NK-92 (cell line): ENCODE measurements around the gene ANXA10.
"Not testable (repeated sequence)": the region's sequence is repeated elsewhere in the genome, so short reads cannot be mapped to it uniquely, and the experiment has no call there.

Source experiments
- DNase-seq: peaks from one replicate; lab custom pipeline; 2025; ENCODE audit not compliant: unreplicated experiment; lab: John Stamatoyannopoulos, UW

ANXA10 gene

DNA sequence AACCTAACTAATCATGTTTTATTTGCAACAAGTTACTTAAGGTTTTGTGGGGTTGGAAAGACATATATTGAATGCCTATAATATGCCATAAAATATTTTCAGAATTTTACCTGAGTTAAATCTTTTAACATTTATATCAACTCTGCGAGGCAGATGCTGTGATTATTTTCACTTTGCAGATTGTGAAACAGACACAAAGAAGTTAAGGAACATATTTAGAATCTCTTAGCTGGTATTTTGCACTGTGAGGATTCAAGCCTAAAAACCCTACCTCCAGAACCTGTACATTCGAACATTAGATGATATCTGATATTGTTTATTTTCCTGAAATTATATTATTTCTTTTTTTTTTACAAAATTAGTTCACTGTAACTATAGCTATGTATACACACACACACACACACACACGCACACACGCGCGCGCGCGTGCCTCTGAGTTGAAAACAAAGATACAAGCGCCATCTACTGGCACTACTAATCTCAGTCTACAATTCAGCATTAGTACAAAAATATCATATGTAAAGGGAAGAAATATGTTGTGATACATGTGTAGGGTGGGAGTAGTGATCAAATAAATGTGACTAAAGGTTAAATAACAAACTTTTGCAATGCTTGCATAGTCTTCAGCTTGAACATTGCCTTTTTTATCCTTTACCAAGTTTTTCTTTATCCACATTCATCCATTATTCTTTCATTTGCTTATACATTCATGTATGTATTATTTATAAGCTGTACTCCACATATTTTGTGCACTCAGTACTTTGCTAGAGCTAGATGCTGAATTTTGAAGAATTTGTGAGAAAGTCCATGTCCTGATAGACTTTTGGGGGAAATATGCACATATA lies 61.5 kb downstream of the ANXA10 start:
- DNase-seq: no peak

DNA sequence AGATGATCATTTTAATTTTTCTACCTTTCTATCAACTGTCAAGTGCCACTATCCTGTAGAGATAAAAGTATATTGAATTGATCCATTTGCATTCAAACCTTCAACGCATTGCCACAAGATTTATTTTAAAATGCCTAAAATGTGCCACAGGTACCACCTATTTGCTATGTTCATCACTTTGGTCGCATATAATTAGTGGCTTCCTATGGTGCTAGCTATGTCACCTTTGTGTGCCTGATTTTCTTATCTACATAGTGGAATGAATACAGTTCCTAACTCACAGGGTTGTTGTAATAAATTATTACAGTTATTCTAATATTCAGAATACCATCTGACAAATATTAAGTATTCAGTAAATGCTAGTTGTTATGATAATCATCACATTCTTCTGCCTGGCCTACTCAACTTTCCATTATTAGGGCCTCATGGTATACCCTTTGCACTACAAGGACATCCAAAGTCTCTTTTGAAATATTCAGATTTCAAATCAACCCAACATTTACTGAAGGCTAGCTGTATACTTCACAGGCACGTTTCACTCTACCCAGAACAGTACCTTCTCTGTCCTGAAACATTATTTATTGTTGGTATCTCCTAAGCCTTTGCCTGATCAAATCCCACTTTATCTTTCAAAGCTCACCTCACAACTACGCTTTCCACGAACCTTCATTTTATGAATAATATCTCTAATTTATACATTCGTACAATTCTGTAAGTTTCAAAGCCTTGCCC lies 62.4 kb downstream of the ANXA10 start:
- no peak for DNase-seq

DNA sequence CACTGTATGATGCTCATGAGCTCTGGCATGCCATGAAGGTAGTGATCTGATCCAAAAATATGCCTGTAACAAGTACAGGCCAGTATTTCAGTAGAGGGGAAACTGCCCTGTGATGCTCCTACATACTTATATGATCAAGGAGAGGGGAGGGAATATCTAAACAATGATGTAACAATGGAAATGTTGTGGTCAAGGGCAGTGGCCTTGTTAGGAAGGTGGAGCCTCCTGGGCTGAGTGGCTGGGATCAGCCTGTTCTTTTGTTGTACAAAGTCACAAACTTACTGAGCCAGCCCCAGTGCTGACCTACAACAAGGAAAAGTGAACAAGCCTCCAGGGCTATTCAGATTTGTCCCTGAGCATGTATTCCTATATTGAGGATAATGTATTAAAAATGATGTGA lies 70.3 kb downstream of the ANXA10 start:
- no peak for DNase-seq

DNA sequence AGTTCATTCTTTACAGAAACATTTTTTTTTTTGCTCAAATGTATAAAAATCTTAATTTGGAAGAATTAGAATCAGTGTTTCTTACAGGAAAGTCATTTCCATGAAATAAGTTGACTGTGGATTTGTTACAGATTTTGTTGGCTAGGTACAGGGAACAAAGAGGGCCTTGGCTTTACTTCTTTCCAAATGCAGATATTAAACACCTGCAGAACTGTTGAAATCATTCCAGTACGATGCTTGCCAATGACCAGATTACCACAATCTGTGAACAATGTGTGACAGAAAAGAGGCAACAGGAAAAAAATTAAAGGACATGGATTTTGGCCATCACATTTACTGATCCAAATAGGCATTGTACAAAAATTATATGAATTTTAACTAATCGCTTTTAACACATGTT lies 70.8 kb downstream of the ANXA10 start:
- no peak for DNase-seq

DNA sequence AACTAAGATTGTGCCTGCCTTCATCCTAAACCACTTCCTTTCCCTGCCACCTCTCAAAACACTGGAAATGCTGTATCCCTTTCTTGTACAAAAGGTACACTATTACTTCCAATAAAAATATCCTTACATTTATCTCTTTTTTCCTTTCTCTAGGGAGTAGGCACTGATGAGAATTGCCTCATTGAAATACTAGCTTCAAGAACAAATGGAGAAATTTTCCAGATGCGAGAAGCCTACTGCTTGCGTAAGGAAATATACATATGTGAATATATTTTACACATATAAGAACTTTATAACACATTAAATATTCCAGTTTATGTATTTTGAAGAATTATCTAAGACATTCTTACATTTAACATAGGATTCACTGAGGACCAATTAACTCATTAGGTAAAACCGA lies 71.7 kb downstream of the ANXA10 start:
- no peak for DNase-seq

DNA sequence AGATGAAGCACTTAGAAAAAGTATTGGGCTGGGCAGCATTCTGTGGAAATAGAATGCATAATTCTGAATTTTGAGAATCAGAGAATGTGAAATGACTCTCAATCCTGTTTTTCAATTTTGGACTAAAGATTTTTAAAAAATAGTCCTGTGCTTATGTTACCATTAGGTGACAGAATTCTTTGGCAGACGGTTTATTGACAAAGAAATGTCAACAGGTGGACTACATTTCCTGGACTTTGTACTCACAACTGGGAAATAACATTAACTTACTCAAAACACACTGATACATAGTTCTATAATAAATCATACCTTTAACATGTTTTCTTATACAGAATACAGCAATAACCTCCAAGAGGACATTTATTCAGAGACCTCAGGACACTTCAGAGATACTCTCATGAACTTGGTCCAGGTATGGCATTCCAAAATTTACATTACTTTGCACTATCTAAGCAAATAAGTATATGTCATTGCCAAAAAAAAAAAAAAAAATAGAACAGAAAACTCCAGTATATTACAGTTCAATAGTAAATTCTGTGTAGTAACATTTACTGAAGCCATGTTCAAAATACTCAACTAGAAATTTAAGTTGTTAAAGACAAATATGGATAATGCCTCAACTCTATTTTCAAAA lies 72.7 kb downstream of the ANXA10 start:
- DNase-seq: no peak

DNA sequence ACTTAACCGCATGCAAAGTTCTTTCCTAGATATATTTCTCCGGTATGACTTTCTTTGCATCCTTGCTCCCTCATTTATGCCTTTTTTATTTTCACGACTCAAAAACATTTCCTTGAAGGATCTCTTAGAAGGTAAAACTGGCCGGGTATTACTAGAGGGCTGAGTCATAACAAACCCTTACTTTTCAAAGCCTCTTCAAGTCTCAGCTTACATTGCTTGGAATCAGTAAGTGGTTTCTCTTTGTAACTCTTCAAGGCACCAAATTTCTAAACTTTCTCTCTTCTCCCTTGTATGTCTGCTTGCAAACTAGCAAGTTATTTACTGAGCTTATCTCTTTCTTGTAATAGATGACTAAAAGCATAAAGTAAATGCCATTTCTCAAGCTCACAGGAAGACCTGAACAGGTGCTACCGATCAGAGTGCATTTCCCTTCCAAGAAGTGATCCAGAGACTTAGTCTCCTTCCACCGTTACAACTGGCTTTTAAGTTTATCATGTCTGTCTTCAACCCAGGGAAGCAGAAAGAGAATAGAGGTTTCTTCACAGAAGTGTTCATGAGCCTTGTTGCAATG lies 75.5 kb downstream of the ANXA10 start:
- no peak for DNase-seq

DNA sequence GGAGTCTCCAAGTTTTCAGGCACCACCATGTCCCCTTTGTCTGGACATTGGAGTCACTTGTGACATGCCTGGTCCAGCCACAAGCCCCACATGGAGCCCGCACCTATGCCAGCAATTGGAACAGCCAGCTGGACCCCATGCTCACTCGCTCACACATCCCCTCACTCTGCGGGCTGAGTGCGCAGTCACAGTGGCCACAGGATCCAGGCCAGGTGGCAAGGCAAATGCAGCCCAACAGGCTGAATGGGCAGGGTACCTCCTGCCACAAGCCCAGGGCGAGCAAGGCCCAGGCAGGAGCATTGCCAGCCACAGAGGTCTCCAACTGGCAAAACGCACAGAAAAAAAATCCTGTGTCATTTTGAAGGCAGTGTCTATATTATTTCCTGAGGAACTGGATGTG lies 82.0 kb downstream of the ANXA10 start:
- DNase-seq: no peak

DNA sequence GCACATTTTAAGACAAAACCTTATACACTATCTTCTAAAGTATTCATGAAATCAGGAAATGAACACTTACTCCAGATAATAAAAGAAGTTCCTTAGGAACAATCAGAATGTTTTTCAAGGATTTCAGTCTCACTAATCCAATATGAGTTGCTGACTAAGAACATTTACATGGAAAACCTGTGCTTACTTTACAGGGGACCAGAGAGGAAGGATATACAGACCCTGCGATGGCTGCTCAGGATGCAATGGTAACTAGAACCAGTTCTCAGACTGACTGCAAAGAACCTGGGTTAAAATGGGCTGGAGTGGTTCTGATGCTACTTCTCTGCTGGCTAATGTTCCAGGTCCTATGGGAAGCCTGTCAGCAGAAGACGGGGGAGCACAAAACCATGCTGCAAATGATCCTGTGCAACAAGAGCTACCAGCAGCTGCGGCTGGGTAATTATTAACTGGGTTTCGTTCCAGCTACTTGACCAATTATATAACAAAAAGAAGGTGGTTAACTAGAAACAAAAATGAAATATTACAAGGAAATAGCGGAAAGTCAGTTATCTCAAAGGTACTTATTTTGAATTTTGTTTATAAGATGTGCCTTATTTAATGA lies 85.3 kb downstream of the ANXA10 start:
- DNase-seq: no peak

DNA sequence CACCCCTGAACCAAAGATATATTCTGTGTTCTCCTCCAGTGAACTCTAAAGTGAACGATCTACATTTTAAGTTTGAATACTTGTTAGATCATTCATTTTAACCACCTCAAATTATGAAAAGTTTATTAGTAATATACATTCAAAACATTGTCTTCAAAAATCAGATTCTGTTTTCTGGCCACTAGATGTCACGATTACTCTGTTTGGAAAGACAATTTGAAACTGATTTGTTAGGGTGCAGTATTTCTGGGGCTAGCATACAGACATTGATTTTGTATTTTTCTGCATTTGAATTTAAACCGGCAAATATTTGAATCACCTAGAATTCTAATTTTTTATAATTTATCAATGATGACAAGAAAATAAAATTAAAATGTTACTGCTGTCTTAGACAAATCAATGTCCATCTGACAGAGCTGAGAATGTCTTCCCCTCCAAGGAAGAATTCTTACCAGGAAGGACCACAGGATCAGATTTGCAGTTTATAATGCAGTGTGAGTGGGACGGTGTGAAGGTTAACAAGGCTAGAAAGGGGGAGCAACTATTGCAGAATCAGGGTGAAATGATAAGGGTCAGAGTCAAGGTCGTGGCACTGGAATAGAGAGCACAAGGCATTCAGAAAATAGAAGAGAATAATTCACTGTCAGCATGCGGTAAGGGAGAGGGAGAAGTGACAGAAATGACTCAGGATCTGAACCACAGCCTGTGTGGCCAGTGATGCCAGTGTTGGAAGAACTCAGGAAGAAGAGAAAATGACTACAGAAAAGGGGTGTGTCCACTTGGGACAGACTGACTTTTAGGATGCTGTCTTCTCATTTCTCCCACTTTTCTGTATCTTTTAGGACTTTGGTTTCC lies 91.6 kb downstream of the ANXA10 start:
- no peak for DNase-seq

DNA sequence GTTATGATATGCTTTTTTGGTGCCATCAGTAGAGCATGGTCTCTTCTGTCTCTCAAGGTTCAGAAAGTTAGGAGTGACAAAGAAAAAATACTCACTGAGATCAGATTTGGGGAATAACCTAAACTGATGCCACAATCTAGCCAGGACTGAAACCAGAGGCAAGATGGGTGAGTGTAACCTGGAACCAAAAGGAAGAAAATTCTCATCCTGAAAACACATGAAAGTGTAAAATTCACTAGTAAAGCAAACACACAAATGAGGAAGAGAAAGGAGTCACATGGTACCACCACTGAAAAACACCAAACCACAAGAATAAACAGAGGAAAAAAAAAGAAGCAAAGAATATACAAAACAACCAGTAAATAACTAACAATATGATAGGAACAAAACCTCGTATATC lies 96.4 kb downstream of the ANXA10 start:
- no peak for DNase-seq

DNA sequence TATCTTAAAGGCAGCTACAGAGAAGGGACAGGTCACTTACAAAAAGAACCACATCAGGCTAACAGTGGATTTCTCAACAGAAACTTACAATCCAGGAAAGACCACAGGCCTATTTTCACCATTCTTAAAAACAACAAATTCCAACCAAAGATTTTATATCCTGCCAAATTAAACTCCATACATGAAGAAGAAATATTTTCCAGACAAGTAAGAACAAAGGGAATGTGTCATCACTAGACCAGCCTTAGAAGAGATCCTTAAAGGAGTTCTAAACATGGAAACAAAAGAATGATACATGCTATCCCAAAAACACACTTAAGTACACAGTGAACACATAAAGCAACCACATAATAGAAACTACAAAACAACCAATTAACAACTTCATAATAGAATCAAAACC lies 105.6 kb downstream of the ANXA10 start:
- no peak for DNase-seq

DNA sequence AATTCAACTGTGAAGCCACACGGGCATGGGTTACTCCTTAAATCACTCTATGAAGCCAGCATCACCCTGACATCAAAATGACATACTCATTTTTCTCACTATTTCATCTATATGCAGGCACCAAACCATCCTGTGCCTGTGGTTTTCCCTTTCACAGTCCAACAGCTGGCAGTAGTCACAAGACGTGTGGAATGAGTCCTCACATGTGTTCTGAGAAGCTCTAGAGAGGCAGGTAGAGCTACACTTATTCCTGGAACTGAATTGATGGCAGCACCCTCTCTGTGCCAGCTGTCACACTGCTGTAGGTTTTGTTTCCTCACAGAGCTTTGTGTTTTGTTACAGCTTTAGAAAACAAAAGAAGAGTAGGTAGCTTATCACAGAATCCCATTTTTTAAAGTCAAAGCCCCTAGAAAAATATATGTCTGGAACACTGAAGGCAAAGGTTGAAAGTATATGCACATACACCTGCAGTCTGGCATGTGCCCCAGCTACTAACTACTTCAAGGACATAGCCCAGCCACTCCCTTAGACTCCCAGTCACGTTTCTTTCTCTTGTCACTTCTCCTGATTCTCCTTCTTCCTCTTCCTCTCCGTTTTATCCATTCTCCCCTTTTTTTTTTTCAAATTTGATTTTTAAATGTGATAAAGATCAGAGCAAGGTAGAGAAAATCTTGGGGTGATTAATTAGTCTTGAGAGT lies 107.1 kb downstream of the ANXA10 start:
- DNase-seq: no peak

DNA sequence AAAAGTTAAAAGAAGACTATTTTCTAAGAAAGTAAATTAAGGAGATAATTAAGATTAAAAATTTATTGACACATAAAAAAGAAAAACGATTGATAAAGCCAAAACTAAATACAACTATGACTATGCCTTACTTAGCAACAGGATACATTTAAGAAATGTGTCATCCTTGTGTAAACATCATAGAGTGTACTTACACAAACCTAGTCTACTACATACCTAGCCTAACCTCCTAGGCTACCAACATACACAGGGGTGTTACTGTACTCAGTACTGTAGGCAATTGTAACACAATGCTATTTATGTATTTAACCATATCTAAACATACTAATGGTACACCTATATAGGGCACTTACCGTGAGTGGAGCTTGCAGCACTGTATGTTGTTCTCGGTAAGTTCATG lies 108.3 kb downstream of the ANXA10 start:
- no peak for DNase-seq

DNA sequence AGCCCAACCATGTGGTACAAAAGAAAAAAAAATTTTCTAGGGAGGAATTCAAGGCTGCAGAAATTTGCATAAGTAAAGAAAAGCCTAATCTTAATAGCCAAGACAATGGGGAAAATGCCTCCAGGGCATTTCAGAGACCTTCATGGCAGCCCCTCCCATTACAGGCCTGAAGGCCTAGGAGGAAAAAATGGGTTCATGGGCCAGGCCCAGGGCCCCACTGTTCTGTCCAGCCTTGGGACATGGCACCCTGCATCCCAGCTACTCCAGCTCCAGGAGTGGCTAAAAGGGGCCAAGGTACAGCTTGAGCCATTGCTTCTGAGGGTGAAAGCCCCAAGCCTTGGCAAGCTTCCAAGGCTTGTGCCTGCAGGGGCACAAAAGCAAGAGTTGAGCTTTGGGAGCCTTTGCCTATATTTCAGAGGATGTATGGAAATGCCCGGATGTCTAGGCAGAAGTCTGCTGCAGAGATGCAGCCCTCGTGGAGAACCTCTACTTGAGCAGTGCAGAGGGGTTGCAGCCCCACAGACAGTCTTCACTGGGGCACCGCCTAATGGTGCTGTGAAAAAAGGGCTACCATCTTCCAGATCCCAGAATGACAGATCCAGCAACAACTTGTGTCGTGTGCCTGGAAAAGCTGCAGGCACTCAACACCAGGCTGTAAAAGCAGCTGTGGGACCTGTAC lies 111.0 kb downstream of the ANXA10 start:
- no peak for DNase-seq

DNA sequence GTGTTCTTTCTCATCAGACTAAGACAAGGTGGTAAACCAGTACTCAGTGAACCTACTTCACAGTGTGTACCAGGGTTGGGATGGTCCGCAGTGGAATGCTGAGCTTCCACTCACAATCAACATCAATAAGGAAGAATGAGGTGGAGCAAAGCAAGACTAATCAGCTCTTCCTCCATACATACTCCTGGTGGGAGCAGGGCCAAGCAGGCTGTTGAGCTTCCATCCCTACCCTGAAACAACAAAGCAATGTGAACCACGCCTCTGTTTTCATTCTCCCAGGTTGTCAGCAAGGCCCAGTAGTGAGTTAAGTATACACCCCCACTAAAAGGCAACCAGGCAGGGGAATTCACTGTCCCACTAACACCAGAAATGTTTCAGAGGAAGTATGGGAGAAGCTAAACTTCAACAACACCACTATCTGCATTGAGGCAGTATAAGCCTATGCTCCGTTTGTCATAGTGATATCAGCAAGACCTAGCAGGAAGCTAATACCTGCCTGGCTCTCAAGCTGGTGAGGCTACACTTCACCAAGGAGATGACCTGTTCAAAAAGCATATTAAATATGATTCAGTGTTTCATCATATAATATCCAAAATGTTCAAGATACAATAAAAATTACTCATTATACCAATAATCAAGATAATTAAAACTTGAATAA lies 116.7 kb downstream of the ANXA10 start:
- DNase-seq: no peak

DNA sequence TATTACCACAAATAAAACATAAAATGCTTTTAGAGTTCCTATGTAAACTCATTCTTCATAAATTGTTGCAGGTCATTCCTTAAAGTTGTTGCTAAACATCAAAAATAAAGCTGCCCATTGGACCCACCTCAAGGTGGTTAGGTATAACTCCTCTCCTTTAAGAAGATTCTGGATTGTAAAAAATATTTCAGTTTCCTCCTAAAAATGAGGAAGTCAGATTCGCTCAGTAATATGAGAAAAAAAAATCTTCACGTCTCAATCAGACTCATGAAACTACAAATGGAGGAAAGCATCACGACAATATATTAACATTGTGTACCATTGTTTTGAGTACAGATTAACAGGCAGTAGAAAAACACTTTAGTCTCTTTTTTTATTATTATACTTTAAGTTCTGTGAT lies 120.3 kb downstream of the ANXA10 start:
- DNase-seq: no peak

DNA sequence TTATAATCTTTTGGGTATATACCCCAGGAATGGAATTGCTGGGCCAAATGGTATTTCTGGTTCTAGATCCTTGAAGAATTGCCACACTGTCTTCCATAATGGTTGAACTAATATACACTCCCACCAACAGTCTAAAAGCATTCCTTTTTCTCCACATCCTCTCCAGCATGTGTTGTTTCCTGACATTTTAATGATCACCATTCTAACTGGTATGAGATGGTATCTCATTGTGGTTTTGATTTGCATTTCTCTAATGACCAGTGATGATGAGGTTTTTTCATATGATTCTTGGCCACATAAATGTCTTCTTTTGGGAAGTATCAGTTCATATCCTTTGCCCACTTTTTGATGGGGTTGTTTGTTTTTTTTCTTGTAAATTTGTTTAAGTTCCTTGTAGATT lies 121.2 kb downstream of the ANXA10 start:
- DNase-seq: not testable (repeated sequence)

DNA sequence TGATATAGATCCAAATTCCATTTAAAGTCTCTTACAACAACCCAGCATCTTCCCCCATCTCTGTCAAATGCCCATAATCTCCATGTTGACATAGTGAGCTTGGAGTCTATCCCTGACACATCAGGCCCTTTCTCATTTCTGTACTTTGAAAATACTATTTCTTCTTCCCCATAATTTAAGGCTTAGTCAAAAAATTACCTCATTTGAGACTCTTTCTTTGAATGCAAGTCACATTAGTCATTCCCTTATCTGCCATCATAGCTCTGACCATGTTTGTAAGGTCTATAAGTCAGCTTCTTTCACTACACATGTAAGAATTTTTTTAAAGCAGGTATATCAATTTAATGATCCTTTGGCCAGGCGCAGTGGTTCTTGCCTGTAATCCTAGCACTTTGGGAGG lies 126.3 kb downstream of the ANXA10 start:
- DNase-seq: no peak
